ENCODE data around the gene DCLK2.
"Not testable (repeated sequence)": the region's sequence is repeated elsewhere in the genome, so short reads cannot be mapped to it uniquely, and the experiment has no call there.

DCLK2 gene

DNA sequence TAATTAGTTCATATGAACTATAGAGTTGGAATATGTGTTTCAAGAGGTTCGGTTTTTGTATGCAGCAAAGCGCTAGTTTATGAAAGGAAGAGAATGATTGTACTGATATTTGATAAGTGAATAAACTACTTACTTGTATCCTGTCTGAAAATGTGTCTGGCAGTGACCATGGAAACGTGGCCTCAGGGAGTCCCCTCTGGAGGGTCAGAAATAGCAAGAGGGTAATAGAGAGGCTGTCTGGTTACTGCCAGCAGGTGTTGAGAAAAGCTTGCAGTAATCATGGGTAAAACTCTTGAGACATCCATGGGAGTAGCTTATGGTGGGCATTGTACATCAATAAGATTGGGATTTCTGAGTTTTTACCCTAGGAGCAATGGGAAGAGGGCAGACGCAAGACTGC lies 77.1 kb downstream of the DCLK2 start:
- DNase-seq (ENCODE audit: low spot score), result no peak

DNA sequence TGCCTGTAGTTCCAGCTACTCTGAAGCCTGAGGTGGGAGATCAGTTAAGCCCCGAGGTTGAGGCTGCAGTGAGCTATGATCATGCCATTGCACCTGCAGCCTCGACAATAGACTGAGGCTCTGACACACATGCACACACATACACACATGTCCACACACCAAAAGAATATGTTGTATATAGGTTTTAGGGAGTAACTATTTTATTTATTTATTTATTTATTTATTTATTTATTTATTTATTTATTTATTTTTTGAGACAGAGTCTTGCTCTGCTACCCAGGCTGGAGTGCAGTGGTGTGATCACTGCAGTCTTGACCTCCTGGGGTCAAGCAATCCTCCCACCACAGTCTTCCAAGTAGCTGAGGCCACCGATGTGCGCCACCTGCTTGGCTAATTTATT lies 78.3 kb downstream of the DCLK2 start:
- DNase-seq (ENCODE audit: low spot score), result no peak

GRCh38 chr4:150158041-150158440 lies 79.8 kb downstream of the DCLK2 start:
- no peak for DNase-seq (ENCODE audit: low spot score)

GRCh38 chr4:150160473-150160872 lies 82.2 kb downstream of the DCLK2 start:
- no peak for DNase-seq (ENCODE audit: low spot score)

GRCh38 chr4:150161109-150161508 lies 82.9 kb downstream of the DCLK2 start:
- DNase-seq (ENCODE audit: low spot score), result no peak

- DNase-seq (ENCODE audit: low spot score), result not testable (repeated sequence)
Measured at GRCh38 chr4:150162020-150162419, 83.8 kb downstream of the DCLK2 start.

GRCh38 chr4:150164055-150164454 lies 85.8 kb downstream of the DCLK2 start:
- DNase-seq (ENCODE audit: low spot score), result no peak

GRCh38 chr4:150164956-150165629 lies 86.8 kb downstream of the DCLK2 start:
- DNase-seq (ENCODE audit: low spot score), result no peak

DNA sequence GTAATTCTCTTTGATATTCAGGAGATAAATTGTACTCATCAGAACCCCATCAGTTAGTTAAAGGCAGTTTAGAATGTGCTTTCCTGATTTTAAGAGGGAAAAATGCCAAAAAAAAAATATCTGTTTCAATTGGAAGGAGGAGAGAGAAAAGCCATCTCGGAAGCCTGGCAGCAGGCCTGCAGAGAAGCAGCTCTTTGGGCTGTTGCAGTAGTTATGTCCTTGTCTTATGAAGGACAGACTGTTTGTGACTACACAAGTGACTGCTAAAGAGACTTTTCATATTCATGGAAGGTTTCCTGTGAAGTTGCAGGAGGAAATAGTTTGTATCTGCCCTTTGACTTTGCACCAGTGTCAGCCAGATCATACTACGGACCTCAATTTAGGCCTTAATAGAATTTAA lies 88.8 kb downstream of the DCLK2 start:
- no peak for DNase-seq (ENCODE audit: low spot score)

DNA sequence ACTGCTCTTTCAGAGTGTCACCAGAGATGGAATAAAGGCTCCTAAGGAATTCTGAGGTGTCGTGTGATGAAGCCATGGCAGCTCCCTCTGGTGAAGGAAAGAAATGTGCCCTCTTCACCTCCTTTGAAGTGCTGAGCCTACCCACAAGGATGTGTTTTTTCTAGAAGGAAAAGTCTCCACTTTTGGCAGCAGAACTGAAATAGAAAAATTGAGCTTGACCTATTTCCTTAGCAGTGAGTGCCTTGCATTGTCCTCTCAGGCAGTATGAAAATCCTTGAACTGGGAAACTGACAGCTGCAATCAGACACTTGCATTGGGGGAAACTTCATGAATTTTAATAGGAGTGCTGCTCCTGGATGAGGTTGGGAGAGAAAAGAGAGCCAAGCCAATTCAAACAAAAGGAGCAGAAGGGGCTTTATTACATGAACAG lies 95.2 kb downstream of the DCLK2 start:
- no peak for DNase-seq (ENCODE audit: low spot score)

DNA sequence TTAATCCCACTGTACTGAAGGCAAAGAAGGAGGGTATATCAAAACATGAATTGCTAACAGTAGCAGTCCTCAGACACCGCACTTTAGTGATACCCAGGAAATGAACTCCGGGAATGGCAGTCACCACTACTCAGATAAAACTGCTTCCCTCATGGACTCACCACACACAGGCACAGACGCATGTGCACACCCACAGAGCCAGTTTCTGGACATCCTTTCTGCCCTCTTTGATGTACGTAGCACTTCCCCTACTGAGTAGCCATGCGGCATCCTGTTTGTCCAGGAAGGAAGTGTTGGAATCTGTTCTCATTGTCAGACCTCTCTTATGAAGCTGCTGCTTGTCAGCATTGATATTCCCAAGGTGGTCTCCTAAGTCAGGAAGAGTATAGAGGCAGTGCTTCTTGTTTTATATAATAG lies 95.7 kb downstream of the DCLK2 start:
- DNase-seq (ENCODE audit: low spot score), result no peak

DNA sequence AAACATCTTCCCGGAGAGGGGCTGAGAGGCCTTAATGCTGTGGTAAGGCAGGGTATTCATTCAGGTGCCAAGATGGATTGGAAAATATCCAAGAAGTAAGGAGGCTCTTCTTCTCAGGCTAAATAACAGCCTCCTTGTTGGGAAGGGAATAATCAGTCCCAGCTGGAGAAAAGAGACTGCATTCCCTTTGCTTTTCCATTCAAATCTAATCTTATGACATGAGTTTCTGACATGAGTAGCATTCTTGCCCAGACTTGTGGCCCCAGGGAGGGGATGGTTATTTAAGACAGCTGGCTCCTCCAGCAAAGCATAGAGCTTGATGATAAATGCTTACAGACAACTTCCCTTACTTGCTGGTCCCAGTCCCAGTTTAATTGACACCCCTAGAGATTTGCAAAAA lies 98.3 kb downstream of the DCLK2 start:
- no peak for DNase-seq (ENCODE audit: low spot score)

DNA sequence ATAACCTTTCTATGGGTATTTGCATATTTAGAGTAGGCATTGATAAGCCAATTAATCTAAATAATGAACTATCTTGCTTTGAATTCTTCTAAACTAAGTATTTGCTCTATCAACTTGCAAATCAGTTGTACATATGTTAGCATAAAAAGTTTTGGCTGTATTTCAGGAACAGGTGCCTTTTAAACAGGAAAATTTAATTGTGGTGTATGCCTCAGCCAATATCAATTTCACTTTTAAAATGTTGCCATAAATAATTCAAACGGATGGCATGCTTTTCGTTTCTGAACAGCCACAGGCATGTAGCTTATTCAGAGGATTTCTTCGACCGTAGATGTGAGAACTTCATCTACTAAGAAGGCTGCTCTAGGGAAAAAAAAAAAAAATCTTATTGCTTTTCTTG lies 99.9 kb downstream of the DCLK2 start:
- no peak for DNase-seq (ENCODE audit: low spot score)

DNA sequence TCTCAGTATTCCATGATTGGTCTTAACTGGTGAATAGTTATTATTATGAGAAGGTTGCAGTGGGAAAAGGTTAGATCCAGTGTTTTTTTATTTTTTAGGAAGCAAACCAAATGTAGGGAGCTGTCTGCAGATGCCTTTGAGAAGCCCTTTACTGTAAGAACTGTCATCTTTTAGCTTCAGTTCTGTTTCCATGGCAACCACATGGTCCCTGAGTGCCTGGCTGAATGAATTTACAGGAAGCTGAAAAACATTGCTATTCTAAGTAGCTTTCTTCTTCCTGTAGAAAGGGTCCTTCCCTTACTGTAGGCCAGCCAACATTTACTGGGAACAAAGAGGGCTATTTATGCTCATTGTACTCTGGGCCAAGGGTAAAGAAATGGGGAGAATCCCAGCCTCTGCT lies 103.3 kb downstream of the DCLK2 start:
- DNase-seq (ENCODE audit: low spot score), result no peak

GRCh38 chr4:150182794-150183193 lies 104.5 kb downstream of the DCLK2 start:
- DNase-seq (ENCODE audit: low spot score), result no peak

- not testable (repeated sequence) for DNase-seq (ENCODE audit: low spot score)
Measured at GRCh38 chr4:150185033-150185432, 106.8 kb downstream of the DCLK2 start.

GRCh38 chr4:150192986-150193385 lies 114.7 kb downstream of the DCLK2 start:
- no peak for DNase-seq (ENCODE audit: low spot score)

DNA sequence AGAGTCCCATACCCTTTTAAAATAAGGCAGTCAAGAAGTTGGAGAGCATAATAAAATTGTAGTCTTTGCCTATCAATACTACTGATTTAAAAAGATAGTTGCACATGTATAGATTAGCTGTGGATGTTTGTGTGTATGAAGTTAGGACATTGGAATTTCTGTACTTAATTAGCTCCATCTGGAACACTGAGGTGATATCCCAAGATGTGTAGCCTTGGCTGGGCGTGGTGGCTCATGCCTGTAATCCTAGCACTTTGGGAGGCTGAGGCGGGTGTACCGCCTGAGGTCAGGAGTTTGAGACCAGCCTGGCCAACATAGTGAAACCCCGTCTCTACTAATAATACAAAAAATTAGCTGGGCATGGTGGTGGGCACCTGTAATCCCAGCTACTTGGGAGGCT lies 119.0 kb downstream of the DCLK2 start:
- not testable (repeated sequence) for DNase-seq (ENCODE audit: low spot score)

GRCh38 chr4:150199056-150199455 lies 120.8 kb downstream of the DCLK2 start:
- no peak for DNase-seq (ENCODE audit: low spot score)

- no peak for DNase-seq (ENCODE audit: low spot score)
Measured at GRCh38 chr4:150205016-150205415, 126.8 kb downstream of the DCLK2 start.

DNA sequence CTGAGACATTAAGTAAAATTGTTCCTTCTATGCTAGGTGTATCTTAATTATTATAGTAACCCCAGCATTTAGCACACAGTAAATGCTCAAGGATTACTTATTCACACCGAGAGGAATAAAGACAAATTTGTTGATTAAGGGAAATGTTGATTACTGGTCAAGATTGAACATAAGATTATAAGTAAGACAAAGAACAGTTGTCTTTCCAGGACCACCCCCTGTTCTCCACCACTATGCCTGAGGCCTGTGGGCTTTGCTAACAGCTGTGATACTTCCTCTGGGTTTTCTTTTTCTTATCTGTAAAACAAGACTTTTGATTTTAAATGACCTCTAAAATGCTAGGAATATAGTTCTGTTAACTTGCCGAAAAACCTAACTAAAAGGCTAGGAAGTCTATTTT lies 128.0 kb downstream of the DCLK2 start:
- DNase-seq (ENCODE audit: low spot score), result no peak

DNA sequence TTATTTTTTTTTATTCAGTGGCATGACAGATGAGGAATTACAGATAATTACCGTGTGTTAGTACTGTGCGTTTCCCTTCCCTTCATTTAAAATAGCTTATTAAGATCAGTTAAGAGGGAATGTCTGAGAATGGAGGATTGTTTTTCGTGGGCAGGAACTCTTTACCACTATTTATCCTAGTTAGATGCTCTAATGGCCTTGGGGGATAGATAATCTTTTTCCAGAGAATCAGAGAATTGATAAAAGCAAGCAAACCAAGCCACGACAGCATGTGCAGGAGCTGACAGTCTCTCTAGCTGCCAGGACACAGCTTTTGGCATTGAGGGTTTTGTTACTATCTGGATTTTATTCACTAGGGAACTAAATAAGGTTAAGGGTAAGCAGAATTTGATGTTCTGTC lies 128.7 kb downstream of the DCLK2 start:
- no peak for DNase-seq (ENCODE audit: low spot score)

DNA sequence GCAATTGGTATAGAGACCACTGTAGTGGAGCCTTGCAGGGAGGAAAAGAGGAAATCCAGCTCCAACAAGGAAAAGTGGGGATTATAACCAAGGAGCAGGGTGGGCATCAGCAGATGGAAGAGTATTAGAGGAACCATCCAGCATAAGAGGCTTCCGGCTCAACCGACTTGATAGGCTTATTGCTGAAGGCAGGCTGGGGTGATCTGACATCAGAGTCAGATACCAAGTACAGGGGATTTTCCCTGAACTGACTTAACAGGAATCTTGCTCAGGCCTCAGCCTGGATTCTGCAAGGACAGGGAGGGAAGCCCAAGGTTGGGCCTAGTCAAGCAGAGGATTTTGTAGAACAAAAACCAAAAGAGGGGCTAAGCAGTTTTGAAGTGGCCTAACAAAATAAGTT lies 129.6 kb downstream of the DCLK2 start:
- DNase-seq (ENCODE audit: low spot score), result no peak

GRCh38 chr4:150209140-150209829 lies 131.0 kb downstream of the DCLK2 start:
- no peak for DNase-seq (ENCODE audit: low spot score)

Measured in hematopoietic multipotent progenitor cell treated with erythropoietin and hydrocortisone succinate and interleukin-3 and kit ligand, for 15 days (in vitro differentiated cells).